Measurements from ENCODE around the gene CLEC1A.

The CLEC1A gene

GRCh38 chr12:10098791-10099190, at the start of gene CLEC1A:
Gene CLEC1A (minus strand): TSS chr12:10098985. CDS start chr12:10098922, 63 bp downstream.
- DNase-seq (ENCODE audit: low read depth, low spot score): peak; percentile 33
- in situ Hi-C loops (cut with HindIII; ENCODE audit: low sequenced_read_pairs): no loop called here
- no peak for TF ChIP-seq CTCF (IDR thresholded peaks at IDR 0.05; ENCODE audit: low read depth, low read length)
- H3K4me3 ChIP-seq (ENCODE audit: low read depth, low read length): no peak within 1 kb of the TSS

- H3K4me3 ChIP-seq (ENCODE audit: low read depth, low read length): no peak overlapping the region
- in situ Hi-C loops (cut with HindIII; ENCODE audit: low sequenced_read_pairs): no loop called here
- no peak for TF ChIP-seq CTCF (IDR thresholded peaks at IDR 0.05; ENCODE audit: low read depth, low read length)
- DNase-seq (ENCODE audit: low read depth, low spot score): no peak
Measured at GRCh38 chr12:10147714-10148403, 49.1 kb upstream of the CLEC1A start.

- DNase-seq (ENCODE audit: low read depth, low spot score): no peak
- no peak for TF ChIP-seq CTCF (IDR thresholded peaks at IDR 0.05; ENCODE audit: low read depth, low read length)
Measured at GRCh38 chr12:10142976-10143589, 44.3 kb upstream of the CLEC1A start.

GRCh38 chr12:10140001-10140400, 41.2 kb upstream of the CLEC1A start:
- peak; percentile 71 for DNase-seq (ENCODE audit: low read depth, low spot score)
- in situ Hi-C loops (cut with HindIII; ENCODE audit: low sequenced_read_pairs): no loop called here

More at GRCh38 chr12:10142976-10143589, 44.3 kb upstream of the CLEC1A start:
- no peak overlapping the region for H3K4me3 ChIP-seq (ENCODE audit: low read depth, low read length)
- in situ Hi-C loops (cut with HindIII; ENCODE audit: low sequenced_read_pairs): no loop called here

GRCh38 chr12:10136637-10137205, 37.9 kb upstream of the CLEC1A start:
- H3K4me3 ChIP-seq (ENCODE audit: low read depth, low read length): no peak overlapping the region
- no peak for DNase-seq (ENCODE audit: low read depth, low spot score)
- in situ Hi-C loops (cut with HindIII; ENCODE audit: low sequenced_read_pairs): no loop called here
- no peak for TF ChIP-seq CTCF (IDR thresholded peaks at IDR 0.05; ENCODE audit: low read depth, low read length)

More at GRCh38 chr12:10140001-10140400, 41.2 kb upstream of the CLEC1A start:
- H3K4me3 ChIP-seq (ENCODE audit: low read depth, low read length): no peak overlapping the region
- TF ChIP-seq CTCF (IDR thresholded peaks at IDR 0.05; ENCODE audit: low read depth, low read length): peak; percentile 33

GRCh38 chr12:10135126-10135525, 36.3 kb upstream of the CLEC1A start:
- no peak for DNase-seq (ENCODE audit: low read depth, low spot score)
- no peak overlapping the region for H3K4me3 ChIP-seq (ENCODE audit: low read depth, low read length)
- TF ChIP-seq CTCF (IDR thresholded peaks at IDR 0.05; ENCODE audit: low read depth, low read length): no peak
- in situ Hi-C loops (cut with HindIII; ENCODE audit: low sequenced_read_pairs): no loop called here
